B cell (primary cell): ENCODE data around the gene SMLR1.

Source experiments
- CTCF ChIP-seq: fragments of 200-600 bp; IDR thresholded peaks from one replicate; pipeline ENCODE4 v1.8.0; 2022; ENCODE audit warnings: antibody characterized with exemption, mild to moderate bottlenecking
- EZH2 ChIP-seq: IDR thresholded peaks from 2 replicates; pipeline ENCODE4 v1.6.1; 2012; ENCODE audit warnings: borderline replicate concordance, low read depth, mild to moderate bottlenecking, moderate library complexity, low read length; ENCODE audit not compliant: insufficient read depth, poor library complexity, severe bottlenecking

GRCh38 chr6:130839379-130839778, 12.2 kb downstream of the SMLR1 start:
- TF ChIP-seq CTCF (no peak), EZH2 (no peak)
